Sigmoid colon (tissue), 7 donors: ENCODE measurements around the gene CCDC69. TPM values are rescaled to one million over a fixed set of nuclear protein-coding genes. Genes with fewer than 3 reads are reported as not detected.
A peak's percentile ranks its signal among the peaks of the same experiment; 100 is the strongest.

Source experiments
- DNase-seq: peaks from one replicate; pipeline ENCODE4 v3.0.0-alpha.2; 2019
- H3K27ac ChIP-seq, 4 donors: fragments of 200-600 bp; sonication (generic); one replicate each; pipeline ENCODE4 v1.5.1; 2016 to 2019; ENCODE audit warnings: mild to moderate bottlenecking in 1 of 4
- H3K27me3 ChIP-seq, 3 donors: fragments of 200-600 bp; sonication (generic); one replicate each; pipeline ENCODE4 v1.5.1; 2019; ENCODE audit warnings: mild to moderate bottlenecking in 1 of 3
- H3K36me3 ChIP-seq, 4 donors: fragments of 200-600 bp; sonication (generic); one replicate each; pipeline ENCODE4 v1.5.1; 2016 to 2019
- H3K4me1 ChIP-seq, 4 donors: fragments of 200-600 bp; sonication (generic); one replicate each; pipeline ENCODE4 v1.5.1; 2017 to 2019
- H3K4me3 ChIP-seq, 4 donors: fragments of 200-600 bp; sonication (generic); one replicate each; pipeline ENCODE4 v1.5.1; 2017 to 2019; ENCODE audit warnings: mild to moderate bottlenecking in 2 of 4, moderate library complexity in 1 of 4
- H3K9me3 ChIP-seq, 4 donors: fragments of 200-600 bp in 3 of 4; sonication (generic) in 3 of 4; one replicate each; pipeline versions ENCODE4 v1.5.1 to v1.6.1; 2013 to 2019
- CTCF ChIP-seq, 4 experiments: fragments of 450-650 bp in 3 of 4; fragments of 200-600 bp in 1 of 4; IDR thresholded peaks; one replicate each; pipeline ENCODE4 v1.5.1; 2016 to 2019; ENCODE audit warnings: antibody characterized with exemption in 4 of 4, mild to moderate bottlenecking in 3 of 4, moderate library complexity in 2 of 4
- EP300 ChIP-seq, 4 donors: sonication (generic); formaldehyde crosslinking; IDR thresholded peaks; one replicate each; pipeline ENCODE4 v1.6.1; 2017; ENCODE audit warnings: antibody characterized with exemption in 4 of 4
- POLR2A ChIP-seq, 2 donors: fragments of 450-650 bp; IDR thresholded peaks; one replicate each; pipeline ENCODE4 v1.6.1; 2016; ENCODE audit warnings: antibody characterized with exemption in 2 of 2, mild to moderate bottlenecking in 2 of 2, moderate library complexity in 2 of 2
- POLR2AphosphoS5 ChIP-seq, 4 donors: sonication (generic); formaldehyde crosslinking; IDR thresholded peaks; one replicate each; pipeline ENCODE4 v1.6.1; 2017; ENCODE audit warnings: antibody characterized with exemption in 4 of 4
- WGBS, 2 donors: extraction: QIAGEN DNeasy Blood & Tissue Kit; methylation state at CpG; one replicate each; pipeline ENCODE4 v1.1.7; 2013; 5-methylcytosine and 5-hydroxymethylcytosine counted together
- intact Hi-C: fragments of 100-400 bp; cut with DNase I; formaldehyde crosslinking; loops from one replicate; pipeline ENCODE4 v1.15.1; 2023
- polyA plus RNA-seq, 3 donors: library from polyadenylated mRNA; stranded (reverse); fragments of 200-250 nt; gene quantifications; one replicate each; pipeline ENCODE4 v1.2.3, GENCODE V29; 2013
- total RNA-seq, 4 donors: library from RNA; depleted of rRNA; stranded (reverse); fragments of >200 nt; gene quantifications; one replicate each; pipeline ENCODE4 v1.1.0, GENCODE V29; 2016
- donor health status: healthy with polysubstance abuse.
- donor health status: Bipolar disorder and iron deficiency.
- donor health status: healthy.

Gene CCDC69
- total and polyA plus RNA-seq, 7 donors, result 6.0 to 342 (median 199) TPM

GRCh38 chr5:151231359-151231758 is 7.5 kb upstream of the CCDC69 start:
- DNase-seq, result no peak
- H3K4me3 ChIP-seq, result no peak overlapping the region
- H3K9me3 ChIP-seq, result no peaks in the 10 kb centered on the region
- no peak overlapping the region for H3K27ac ChIP-seq
- TF ChIP-seq EP300 (IDR thresholded peaks at IDR 0.05) (no peak), CTCF (IDR thresholded peaks at IDR 0.05) (no peak), POLR2A (IDR thresholded peaks at IDR 0.05) (no peak), POLR2AphosphoS5 (IDR thresholded peaks at IDR 0.05) (no peak)
- H3K4me1 ChIP-seq, result peaks cover 0 to 20% (median 18%) of the 10 kb centered on the region in 4 donors
- no peaks in the 10 kb centered on the region for H3K36me3 ChIP-seq
- H3K27me3 ChIP-seq, result no peaks in the 10 kb centered on the region
- intact Hi-C loops, result loop anchor here (10.0 kb wide), 1 partner anchor 177 kb away; no protein-coding TSS in a partner anchor

GRCh38 chr5:151230048-151230680 is 6.3 kb upstream of the CCDC69 start:
- WGBS, 2 donors, result 58 to 75% methylated on average over 6 of the region's 6 CpGs
- Histone ChIP-seq H3K36me3 (no peaks in the 10 kb centered on the region), H3K9me3 (no peaks in the 10 kb centered on the region), H3K27me3 (no peaks in the 10 kb centered on the region), H3K4me3 (no peak overlapping the region), H3K27ac (peak overlapping the region in 1 of 4 donors; percentile 43), H3K4me1 (peaks cover 0 to 14% (median 13%) of the 10 kb centered on the region in 4 donors)
- no peak for DNase-seq
- no peak for TF ChIP-seq EP300 (IDR thresholded peaks at IDR 0.05)
- TF ChIP-seq POLR2AphosphoS5 (IDR thresholded peaks at IDR 0.05), result peak in 1 of 4 donors; percentile 24
- TF ChIP-seq POLR2A (IDR thresholded peaks at IDR 0.05), result no peak
- intact Hi-C loops, result loop anchor here (10.0 kb wide), 1 partner anchor 175 kb away; no protein-coding TSS in a partner anchor

GRCh38 chr5:151228986-151229385 is 5.1 kb upstream of the CCDC69 start:
- H3K4me3 ChIP-seq, result no peak overlapping the region
- TF ChIP-seq CTCF (IDR thresholded peaks at IDR 0.05) (no peak), POLR2AphosphoS5 (IDR thresholded peaks at IDR 0.05) (no peak), EP300 (IDR thresholded peaks at IDR 0.05) (no peak), POLR2A (IDR thresholded peaks at IDR 0.05) (no peak)
- intact Hi-C loops, result no loop called here
- peaks cover 0 to 10% (median 7%) of the 10 kb centered on the region in 4 donors for H3K4me1 ChIP-seq
- H3K27ac ChIP-seq, result no peak overlapping the region
- WGBS, 2 donors, result 85 to 87% methylated on average over 2 of the region's 2 CpGs
- DNase-seq, result no peak
- no peaks in the 10 kb centered on the region for H3K36me3 ChIP-seq
- no peaks in the 10 kb centered on the region for H3K27me3 ChIP-seq
- H3K9me3 ChIP-seq, result no peaks in the 10 kb centered on the region

- no peaks in the 10 kb centered on the region for H3K9me3 ChIP-seq
- no peaks in the 10 kb centered on the region for H3K36me3 ChIP-seq
- intact Hi-C loops, result no loop called here
- H3K27me3 ChIP-seq, result no peaks in the 10 kb centered on the region
- WGBS, 2 donors, result 61 to 95% methylated on average over 6 of the region's 6 CpGs
- no peak for TF ChIP-seq CTCF (IDR thresholded peaks at IDR 0.05)
- TF ChIP-seq POLR2AphosphoS5 (IDR thresholded peaks at IDR 0.05), result no peak
- no peak for TF ChIP-seq POLR2A (IDR thresholded peaks at IDR 0.05)
- TF ChIP-seq EP300 (IDR thresholded peaks at IDR 0.05), result no peak
- H3K4me3 ChIP-seq, result no peak overlapping the region
- DNase-seq, result no peak
- H3K4me1 ChIP-seq, result peaks cover 0 to 10% (median 6%) of the 10 kb centered on the region in 4 donors
- H3K27ac ChIP-seq, result no peak overlapping the region
Measured at GRCh38 chr5:151227918-151228447, 4.1 kb upstream of the CCDC69 start.

GRCh38 chr5:151225475-151225874 is 1.6 kb upstream of the CCDC69 start:
- peak; percentile 33 for DNase-seq
- intact Hi-C loops, result no loop called here
- WGBS, 2 donors, result 76 to 91% methylated on average over 5 of the region's 5 CpGs
- no peaks in the 10 kb centered on the region for H3K36me3 ChIP-seq
- H3K4me1 ChIP-seq, result peaks cover 0 to 35% (median 31%) of the 10 kb centered on the region in 4 donors
- H3K27ac ChIP-seq, result peak overlapping the region in 1 of 4 donors; percentile 90
- H3K27me3 ChIP-seq, result no peaks in the 10 kb centered on the region
- H3K9me3 ChIP-seq, result no peaks in the 10 kb centered on the region
- TF ChIP-seq POLR2A (IDR thresholded peaks at IDR 0.05) (no peak), EP300 (IDR thresholded peaks at IDR 0.05) (no peak), CTCF (IDR thresholded peaks at IDR 0.05) (no peak), POLR2AphosphoS5 (IDR thresholded peaks at IDR 0.05) (no peak)
- H3K4me3 ChIP-seq, result no peak overlapping the region
